Bronchial epithelial cell (primary cell): ENCODE data around the gene HSPB6. TPM values are rescaled to one million over a fixed set of nuclear protein-coding genes. Genes with fewer than 3 reads are reported as not detected.
"Not testable (repeated sequence)": the region's sequence is repeated elsewhere in the genome, so short reads cannot be mapped to it uniquely, and the experiment has no call there.

ENCODE experiments used
- DNase-seq: peaks from one replicate; pipeline ENCODE4 v3.0.0-alpha.2; 2010; ENCODE audit warnings: low read depth
- FAIRE-seq: peaks from 2 replicates; lab custom pipeline; 2011; peaks lifted over from hg19 to GRCh38; lab: Jason Lieb, UNC
- H3K27me3 ChIP-seq: 2 replicates; pipeline ENCODE4 v1.5.1; 2011; ENCODE audit warnings: low read length; ENCODE audit not compliant: control insufficient read depth, insufficient read depth
- H3K36me3 ChIP-seq: 2 replicates; pipeline ENCODE4 v1.5.1; 2011; ENCODE audit warnings: low read length; ENCODE audit not compliant: control insufficient read depth, insufficient read depth
- H3K4me3 ChIP-seq: 2 replicates; pipeline ENCODE4 v1.5.1; 2011; ENCODE audit warnings: mild to moderate bottlenecking, low read depth, low read length, control low read depth
- total RNA-seq: library from RNA; depleted of rRNA; stranded (reverse); fragments of >200 nt; gene quantifications from 2 replicates; pipeline ENCODE4 v1.2.1, GENCODE V29; 2014
- TF ChIP-seq, protein P1 (sequence below): IDR thresholded peaks from 2 replicates; pipeline ENCODE4 v1.5.1; 2011; ENCODE audit warnings: mild to moderate bottlenecking, moderate library complexity, low read length, control low read depth, inconsistent platforms; ENCODE audit not compliant: insufficient read depth, severe bottlenecking

Gene HSPB6
- total RNA-seq, 1 donor from 2014 or later = 1.3 TPM

DNA sequence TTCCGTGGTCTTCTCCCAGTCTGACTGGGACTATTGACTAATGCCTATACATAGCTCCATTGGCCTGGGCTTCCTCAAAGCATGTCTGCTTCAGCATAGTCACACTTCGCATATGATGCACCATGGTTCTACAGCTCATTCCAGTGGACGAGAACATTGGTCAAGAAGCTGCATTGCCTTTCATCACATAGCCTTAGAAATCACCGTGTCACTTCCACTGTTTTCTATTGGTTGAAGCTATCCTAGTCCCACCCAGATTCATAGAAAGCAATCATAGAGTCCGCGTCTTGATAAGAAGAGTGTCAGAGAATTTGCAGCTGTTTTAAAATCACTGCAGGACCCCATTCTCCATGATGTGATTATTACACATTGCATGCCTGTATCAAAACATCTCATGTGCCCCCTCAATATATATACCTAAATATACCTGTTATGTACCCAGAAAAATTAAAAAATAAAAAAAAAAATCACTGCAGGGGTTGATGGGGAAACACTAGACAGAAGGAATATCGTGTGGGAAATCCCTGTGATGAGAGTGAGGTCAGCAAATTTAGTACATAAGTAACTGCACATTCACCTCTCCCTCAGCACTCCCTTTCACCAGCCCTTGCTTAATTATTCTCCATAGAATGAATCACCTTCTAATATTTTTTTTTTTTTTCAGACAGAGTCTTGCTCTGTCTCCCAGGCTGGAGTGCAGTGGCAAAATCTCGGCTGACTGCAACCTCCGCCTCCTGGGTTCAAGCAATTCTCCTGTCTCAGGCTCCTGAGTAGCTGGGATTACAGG, 16.4 kb upstream of the HSPB6 start:
- H3K4me3 ChIP-seq = no peak overlapping the region
- no peaks in the 10 kb centered on the region for H3K27me3 ChIP-seq
- TF ChIP-seq, protein P1, sequence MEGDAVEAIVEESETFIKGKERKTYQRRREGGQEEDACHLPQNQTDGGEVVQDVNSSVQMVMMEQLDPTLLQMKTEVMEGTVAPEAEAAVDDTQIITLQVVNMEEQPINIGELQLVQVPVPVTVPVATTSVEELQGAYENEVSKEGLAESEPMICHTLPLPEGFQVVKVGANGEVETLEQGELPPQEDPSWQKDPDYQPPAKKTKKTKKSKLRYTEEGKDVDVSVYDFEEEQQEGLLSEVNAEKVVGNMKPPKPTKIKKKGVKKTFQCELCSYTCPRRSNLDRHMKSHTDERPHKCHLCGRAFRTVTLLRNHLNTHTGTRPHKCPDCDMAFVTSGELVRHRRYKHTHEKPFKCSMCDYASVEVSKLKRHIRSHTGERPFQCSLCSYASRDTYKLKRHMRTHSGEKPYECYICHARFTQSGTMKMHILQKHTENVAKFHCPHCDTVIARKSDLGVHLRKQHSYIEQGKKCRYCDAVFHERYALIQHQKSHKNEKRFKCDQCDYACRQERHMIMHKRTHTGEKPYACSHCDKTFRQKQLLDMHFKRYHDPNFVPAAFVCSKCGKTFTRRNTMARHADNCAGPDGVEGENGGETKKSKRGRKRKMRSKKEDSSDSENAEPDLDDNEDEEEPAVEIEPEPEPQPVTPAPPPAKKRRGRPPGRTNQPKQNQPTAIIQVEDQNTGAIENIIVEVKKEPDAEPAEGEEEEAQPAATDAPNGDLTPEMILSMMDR = no peak
- DNase-seq = peak; percentile 72
- no peak for FAIRE-seq
- H3K36me3 ChIP-seq = peaks cover 4% of the 10 kb centered on the region

DNA sequence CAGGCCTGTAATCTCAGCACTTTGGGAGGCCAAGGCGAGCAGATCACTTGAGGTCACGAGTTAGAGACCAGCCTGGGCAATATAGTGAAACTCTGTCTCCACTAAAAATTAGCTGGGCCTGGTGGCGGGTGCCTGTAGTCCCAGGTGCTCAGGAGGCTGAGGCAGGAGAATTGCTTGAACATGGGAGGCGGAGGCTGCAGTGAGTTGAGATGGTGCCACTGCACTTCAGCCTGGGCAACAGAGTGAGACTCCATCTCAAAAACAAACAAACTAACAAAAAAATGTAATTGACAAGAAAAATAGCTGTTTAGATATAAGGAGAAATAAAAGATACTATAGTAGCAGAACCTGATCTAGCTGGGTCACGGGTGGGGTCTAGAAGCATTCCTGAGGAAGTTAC, 15.5 kb upstream of the HSPB6 start:
- not testable (repeated sequence) for H3K27me3 ChIP-seq, DNase-seq, H3K4me3 ChIP-seq, FAIRE-seq, H3K36me3 ChIP-seq

DNA sequence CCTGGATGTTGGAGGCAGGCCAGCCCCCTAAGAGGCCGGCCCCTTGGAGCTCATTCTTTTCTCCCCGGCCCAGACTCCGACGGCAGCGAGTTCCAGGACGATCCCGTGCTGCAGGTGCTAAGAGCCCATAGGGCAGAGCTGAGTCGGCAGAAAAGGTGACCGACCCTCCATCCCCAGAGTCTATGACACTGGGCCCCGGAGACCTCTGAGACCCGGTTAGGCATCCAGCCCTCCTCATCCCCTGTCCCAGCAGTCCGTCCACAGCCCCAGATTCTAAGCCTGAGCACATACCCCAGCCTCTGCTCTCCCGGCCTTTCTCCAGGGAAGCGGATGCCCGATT, 11.2 kb upstream of the HSPB6 start:
- Histone ChIP-seq H3K36me3 (peaks cover 15% of the 10 kb centered on the region), H3K4me3 (no peak overlapping the region), H3K27me3 (no peaks in the 10 kb centered on the region)
- DNase-seq (no peak), FAIRE-seq (no peak)
- TF ChIP-seq, protein P1 = no peak

DNA sequence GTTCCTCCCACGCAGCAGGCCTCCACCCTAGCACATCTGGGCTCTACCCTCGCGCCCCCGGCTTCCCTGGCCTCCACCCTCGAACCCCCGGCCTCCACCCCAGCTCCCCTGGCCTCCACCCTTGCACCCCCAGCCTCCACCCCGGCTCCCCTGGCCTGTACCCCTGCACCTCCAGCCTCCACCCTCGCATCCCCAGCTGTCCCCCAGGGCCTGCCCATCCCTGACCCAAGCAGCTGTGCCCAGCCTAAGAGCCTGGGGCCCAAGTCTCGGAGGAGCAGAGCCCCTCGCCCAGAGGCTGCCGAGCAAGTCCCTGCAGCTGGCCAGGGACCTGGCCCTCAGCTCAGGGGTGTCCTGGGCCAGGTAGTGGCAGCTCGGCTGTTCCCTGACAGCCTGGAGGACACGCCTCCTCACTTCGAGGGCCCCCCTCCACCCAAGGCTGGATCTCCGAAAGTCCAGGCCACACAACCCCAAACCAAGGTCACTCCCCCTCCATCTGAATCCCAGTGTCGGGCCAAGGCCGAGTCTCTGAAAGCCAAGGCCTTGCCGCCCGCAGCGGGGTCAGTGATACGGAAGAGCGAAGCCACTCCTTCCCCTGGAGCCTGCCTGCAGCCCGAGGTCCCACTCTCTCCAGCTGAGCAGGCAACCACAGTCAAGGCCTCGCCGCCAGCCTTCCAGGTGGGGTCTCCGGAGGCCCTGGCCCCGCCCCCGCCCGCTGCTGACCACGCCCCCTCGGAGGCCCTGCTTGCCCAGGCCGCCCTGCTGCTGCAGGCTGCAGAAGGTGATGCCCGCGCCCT, 10.7 kb upstream of the HSPB6 start:
- H3K36me3 ChIP-seq = peaks cover 16% of the 10 kb centered on the region

DNA sequence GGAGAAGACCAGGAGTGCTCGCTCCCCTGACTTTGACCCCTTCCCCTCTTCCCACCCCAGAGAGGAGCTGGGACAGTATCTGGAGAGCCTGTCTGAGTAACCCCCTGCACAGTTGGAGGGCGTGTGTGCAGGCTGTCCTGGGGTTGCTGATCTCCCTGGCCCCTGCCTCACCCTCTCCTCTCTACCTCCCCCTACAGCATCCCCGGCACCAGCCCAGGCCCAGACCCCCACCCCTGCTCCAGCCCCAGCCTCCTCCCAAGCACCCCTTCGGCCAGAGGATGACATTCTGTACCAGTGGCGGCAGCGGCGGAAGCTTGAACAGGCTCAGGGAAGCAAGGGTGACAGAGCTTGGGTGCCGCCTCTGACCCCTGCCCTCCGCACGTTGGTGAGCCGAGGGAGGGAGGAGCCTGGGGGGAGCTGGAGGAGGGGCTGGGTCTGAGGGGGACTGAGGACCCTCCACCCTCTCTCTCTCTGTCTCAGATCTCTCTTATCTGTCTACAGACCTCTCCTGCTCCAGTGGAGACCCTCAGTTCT, 9.8 kb upstream of the HSPB6 start:
- no peak for DNase-seq
- FAIRE-seq = no peak
- Histone ChIP-seq H3K27me3 (no peaks in the 10 kb centered on the region), H3K36me3 (peaks cover 21% of the 10 kb centered on the region), H3K4me3 (no peak overlapping the region)
- TF ChIP-seq, protein P1 = no peak

More for the DNA sequence above, 10.7 kb upstream of the HSPB6 start:
- TF ChIP-seq, protein P1 = no peak
- Histone ChIP-seq H3K27me3 (no peaks in the 10 kb centered on the region), H3K4me3 (no peak overlapping the region)
- FAIRE-seq (no peak), DNase-seq (no peak)
